ENCODE results near the gene ETS2. TPM values are rescaled to one million over a fixed set of nuclear protein-coding genes. Genes with fewer than 3 reads are reported as not detected.

The ETS2 gene
- polyA plus RNA-seq, 3 donors = 54.2 to 150 (median 59.5) TPM

DNA sequence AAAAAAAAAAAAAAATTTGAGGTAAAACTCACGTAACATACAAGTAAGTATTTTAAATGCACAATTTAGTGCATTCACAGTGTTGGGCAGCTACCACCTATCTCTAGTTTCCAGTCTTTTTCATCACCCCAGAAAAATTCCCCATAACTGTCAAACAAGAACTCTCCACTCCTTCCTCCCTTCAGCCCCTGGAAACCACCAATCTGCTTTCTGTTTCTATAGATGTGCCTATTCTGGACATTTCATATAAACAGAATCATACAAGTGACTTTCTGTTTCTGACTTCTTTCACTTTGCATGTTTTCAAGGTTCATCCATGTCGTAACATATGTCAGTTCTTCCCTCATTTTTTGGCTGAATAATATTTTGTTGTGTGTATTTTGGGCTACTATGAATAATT lies 24.9 kb upstream of the ETS2 start:
- H3K9me3 ChIP-seq (replicated peaks in 1 of 2; ENCODE audit: control insufficient read depth in 1 of 2, insufficient read depth in 1 of 2, low read length in 2 of 2) = peaks cover 13 to 26% of the 10 kb centered on the region in 2 donors
- peak overlapping the region; percentile 3 to 8 for H3K27ac ChIP-seq (ENCODE audit: low read depth in 1 of 2, low read length in 2 of 2)
- WGBS (ENCODE audit: insufficient coverage) = 83% methylated on average over 1 of the region's 2 CpGs
- Mint-ChIP-seq H3K4me3 (no peak overlapping the region), H3K36me3 (peaks cover 3 to 4% of the 10 kb centered on the region in 2 donors), H3K27ac (peak overlapping the region; percentile 14 to 79 (median 61)), H3K4me1 (peaks cover 22% of the 10 kb centered on the region), H3K27me3 (ENCODE audit: low read depth in 3 of 3) (peaks cover 1 to 4% (median 1%) of the 10 kb centered on the region in 3 donors), H3K9me3 (peaks cover 21 to 31% (median 26%) of the 10 kb centered on the region in 7 donors)
- no peaks in the 10 kb centered on the region for H3K36me3 ChIP-seq (replicated peaks in 1 of 2; ENCODE audit: control insufficient read depth in 1 of 2, insufficient read depth in 2 of 2, low read length in 2 of 2)
- H3K27me3 ChIP-seq (ENCODE audit: control insufficient read depth in 2 of 2, insufficient read depth in 2 of 2, low read length in 2 of 2) = no peaks in the 10 kb centered on the region
- H4K20me1 ChIP-seq (ENCODE audit: insufficient read depth, low read length) = no peaks in the 10 kb centered on the region
- H3K4me1 ChIP-seq (ENCODE audit: control insufficient read depth in 1 of 2, insufficient read depth in 2 of 2, low read length in 2 of 2) = peaks cover 10 to 13% of the 10 kb centered on the region in 2 donors
- intact Hi-C loops (cut with micrococcal nuclease) = no loop called here
- no peak overlapping the region for H3K9ac ChIP-seq (ENCODE audit: insufficient read depth, low read length, poor library complexity, severe bottlenecking)
- DNase-seq = peak; percentile 51 to 79 (median 51)
- H3K4me2 ChIP-seq (replicated peaks; ENCODE audit: extremely low read depth, low read length, poor library complexity, severe bottlenecking) = no peak overlapping the region
- H3K79me2 ChIP-seq (ENCODE audit: insufficient read depth, low read length) = no peaks in the 10 kb centered on the region
- H2AFZ ChIP-seq (ENCODE audit: insufficient read depth, low read depth, low read length, poor library complexity, severe bottlenecking) = no peak overlapping the region
- H3K4me3 ChIP-seq (replicated peaks in 1 of 3; ENCODE audit: low read depth in 2 of 3, low read length in 3 of 3) = no peak overlapping the region
- TF ChIP-seq, protein P1, sequence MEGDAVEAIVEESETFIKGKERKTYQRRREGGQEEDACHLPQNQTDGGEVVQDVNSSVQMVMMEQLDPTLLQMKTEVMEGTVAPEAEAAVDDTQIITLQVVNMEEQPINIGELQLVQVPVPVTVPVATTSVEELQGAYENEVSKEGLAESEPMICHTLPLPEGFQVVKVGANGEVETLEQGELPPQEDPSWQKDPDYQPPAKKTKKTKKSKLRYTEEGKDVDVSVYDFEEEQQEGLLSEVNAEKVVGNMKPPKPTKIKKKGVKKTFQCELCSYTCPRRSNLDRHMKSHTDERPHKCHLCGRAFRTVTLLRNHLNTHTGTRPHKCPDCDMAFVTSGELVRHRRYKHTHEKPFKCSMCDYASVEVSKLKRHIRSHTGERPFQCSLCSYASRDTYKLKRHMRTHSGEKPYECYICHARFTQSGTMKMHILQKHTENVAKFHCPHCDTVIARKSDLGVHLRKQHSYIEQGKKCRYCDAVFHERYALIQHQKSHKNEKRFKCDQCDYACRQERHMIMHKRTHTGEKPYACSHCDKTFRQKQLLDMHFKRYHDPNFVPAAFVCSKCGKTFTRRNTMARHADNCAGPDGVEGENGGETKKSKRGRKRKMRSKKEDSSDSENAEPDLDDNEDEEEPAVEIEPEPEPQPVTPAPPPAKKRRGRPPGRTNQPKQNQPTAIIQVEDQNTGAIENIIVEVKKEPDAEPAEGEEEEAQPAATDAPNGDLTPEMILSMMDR (IDR thresholded peaks at IDR 0.05) = no peak

DNA sequence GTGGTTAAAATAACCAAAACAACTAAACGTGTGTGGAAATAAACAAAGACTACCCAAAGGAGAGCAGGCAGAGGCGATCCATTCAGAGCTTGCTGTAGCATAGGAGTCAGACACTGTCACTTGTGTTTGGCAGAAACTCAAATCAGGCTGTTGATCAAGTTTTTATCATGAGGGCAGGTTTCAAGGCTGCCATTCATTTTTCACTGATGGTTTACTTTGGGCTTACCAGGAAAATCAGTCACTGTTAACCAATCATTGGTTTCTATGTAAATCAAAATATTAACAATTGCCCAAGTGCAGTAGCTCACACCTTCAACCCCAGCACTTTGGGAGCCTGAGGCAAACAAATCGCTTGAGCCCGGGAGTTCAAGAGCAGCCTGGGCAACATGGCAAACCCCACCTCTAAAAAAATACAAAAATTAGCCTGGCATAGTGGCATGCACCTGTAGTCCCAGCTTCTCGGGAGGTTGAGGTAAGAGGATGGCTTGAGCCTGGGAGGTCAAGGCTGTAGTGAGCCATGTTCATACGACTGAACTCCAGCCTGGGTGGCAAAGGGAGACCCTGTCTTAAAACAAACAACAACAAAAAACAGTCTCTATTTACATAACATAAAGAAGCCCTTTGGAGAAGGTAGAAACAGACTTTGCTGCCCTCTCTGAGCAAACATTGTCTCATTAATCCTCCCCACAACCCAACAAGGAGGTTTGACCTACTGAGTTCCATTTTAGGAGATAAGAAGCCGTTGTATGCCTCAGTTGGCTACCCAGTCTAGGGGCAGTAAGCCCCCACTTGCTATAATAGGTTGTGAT lies 21.1 kb upstream of the ETS2 start:
- Histone ChIP-seq H3K4me1 (ENCODE audit: control insufficient read depth in 1 of 2, insufficient read depth in 2 of 2, low read length in 2 of 2) (peaks cover 10 to 13% of the 10 kb centered on the region in 2 donors), H3K27me3 (ENCODE audit: control insufficient read depth in 2 of 2, insufficient read depth in 2 of 2, low read length in 2 of 2) (no peaks in the 10 kb centered on the region), H3K79me2 (ENCODE audit: insufficient read depth, low read length) (no peaks in the 10 kb centered on the region), H3K36me3 (replicated peaks in 1 of 2; ENCODE audit: control insufficient read depth in 1 of 2, insufficient read depth in 2 of 2, low read length in 2 of 2) (no peaks in the 10 kb centered on the region), H3K4me2 (replicated peaks; ENCODE audit: extremely low read depth, low read length, poor library complexity, severe bottlenecking) (no peak overlapping the region), H4K20me1 (ENCODE audit: insufficient read depth, low read length) (no peaks in the 10 kb centered on the region), H3K9me3 (replicated peaks in 1 of 2; ENCODE audit: control insufficient read depth in 1 of 2, insufficient read depth in 1 of 2, low read length in 2 of 2) (peaks cover 13 to 20% of the 10 kb centered on the region in 2 donors), H2AFZ (ENCODE audit: insufficient read depth, low read depth, low read length, poor library complexity, severe bottlenecking) (no peak overlapping the region), H3K4me3 (replicated peaks in 1 of 3; ENCODE audit: low read depth in 2 of 3, low read length in 3 of 3) (no peak overlapping the region), H3K27ac (ENCODE audit: low read depth in 1 of 2, low read length in 2 of 2) (no peak overlapping the region), H3K9ac (ENCODE audit: insufficient read depth, low read length, poor library complexity, severe bottlenecking) (no peak overlapping the region)
- H3K27me3 Mint-ChIP-seq (ENCODE audit: low read depth in 3 of 3) = peaks cover 0 to 3% (median 0%) of the 10 kb centered on the region in 3 donors
- peaks cover 3 to 4% of the 10 kb centered on the region in 2 donors for H3K36me3 Mint-ChIP-seq
- intact Hi-C loops (cut with micrococcal nuclease) = no loop called here
- no peak overlapping the region for H3K4me3 Mint-ChIP-seq
- H3K27ac Mint-ChIP-seq = no peak overlapping the region
- peaks cover 14% of the 10 kb centered on the region for H3K4me1 Mint-ChIP-seq
- H3K9me3 Mint-ChIP-seq = peaks cover 17 to 21% (median 19%) of the 10 kb centered on the region in 7 donors
- no peak for DNase-seq
- WGBS (ENCODE audit: insufficient coverage) = 100% methylated on average over 1 of the region's 7 CpGs
- TF ChIP-seq, protein P1 (IDR thresholded peaks at IDR 0.05) = no peak
